AG09319 (cell line): ENCODE measurements around the gene INAFM1.

Source experiments
- DNase-seq: peaks from one replicate; pipeline ENCODE4 v3.0.0-alpha.2; 2010; ENCODE audit warnings: low read depth; ENCODE audit errors: extremely low read depth
- TF ChIP-seq, protein P1 (sequence below): IDR thresholded peaks from 2 replicates; pipeline ENCODE4 v1.5.1; 2011; ENCODE audit warnings: low read depth, mild to moderate bottlenecking, inconsistent platforms, low read length, moderate library complexity

The INAFM1 gene

DNA sequence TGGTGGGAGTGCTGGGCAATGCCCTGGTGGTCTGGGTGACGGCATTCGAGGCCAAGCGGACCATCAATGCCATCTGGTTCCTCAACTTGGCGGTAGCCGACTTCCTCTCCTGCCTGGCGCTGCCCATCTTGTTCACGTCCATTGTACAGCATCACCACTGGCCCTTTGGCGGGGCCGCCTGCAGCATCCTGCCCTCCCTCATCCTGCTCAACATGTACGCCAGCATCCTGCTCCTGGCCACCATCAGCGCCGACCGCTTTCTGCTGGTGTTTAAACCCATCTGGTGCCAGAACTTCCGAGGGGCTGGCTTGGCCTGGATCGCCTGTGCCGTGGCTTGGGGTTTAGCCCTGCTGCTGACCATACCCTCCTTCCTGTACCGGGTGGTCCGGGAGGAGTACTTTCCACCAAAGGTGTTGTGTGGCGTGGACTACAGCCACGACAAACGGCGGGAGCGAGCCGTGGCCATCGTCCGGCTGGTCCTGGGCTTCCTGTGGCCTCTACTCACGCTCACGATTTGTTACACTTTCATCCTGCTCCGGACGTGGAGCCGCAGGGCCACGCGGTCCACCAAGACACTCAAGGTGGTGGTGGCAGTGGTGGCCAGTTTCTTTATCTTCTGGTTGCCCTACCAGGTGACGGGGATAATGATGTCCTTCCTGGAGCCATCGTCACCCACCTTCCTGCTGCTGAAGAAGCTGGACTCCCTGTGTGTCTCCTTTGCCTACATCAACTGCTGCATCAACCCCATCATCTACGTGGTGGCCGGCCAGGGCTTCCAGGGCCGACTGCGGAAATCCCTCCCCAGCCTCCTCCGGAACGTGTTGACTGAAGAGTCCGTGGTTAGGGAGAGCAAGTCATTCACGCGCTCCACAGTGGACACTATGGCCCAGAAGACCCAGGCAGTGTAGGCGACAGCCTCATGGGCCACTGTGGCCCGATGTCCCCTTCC is 45.5 kb downstream of the INAFM1 start:
- no peak for DNase-seq
- TF ChIP-seq, protein P1, sequence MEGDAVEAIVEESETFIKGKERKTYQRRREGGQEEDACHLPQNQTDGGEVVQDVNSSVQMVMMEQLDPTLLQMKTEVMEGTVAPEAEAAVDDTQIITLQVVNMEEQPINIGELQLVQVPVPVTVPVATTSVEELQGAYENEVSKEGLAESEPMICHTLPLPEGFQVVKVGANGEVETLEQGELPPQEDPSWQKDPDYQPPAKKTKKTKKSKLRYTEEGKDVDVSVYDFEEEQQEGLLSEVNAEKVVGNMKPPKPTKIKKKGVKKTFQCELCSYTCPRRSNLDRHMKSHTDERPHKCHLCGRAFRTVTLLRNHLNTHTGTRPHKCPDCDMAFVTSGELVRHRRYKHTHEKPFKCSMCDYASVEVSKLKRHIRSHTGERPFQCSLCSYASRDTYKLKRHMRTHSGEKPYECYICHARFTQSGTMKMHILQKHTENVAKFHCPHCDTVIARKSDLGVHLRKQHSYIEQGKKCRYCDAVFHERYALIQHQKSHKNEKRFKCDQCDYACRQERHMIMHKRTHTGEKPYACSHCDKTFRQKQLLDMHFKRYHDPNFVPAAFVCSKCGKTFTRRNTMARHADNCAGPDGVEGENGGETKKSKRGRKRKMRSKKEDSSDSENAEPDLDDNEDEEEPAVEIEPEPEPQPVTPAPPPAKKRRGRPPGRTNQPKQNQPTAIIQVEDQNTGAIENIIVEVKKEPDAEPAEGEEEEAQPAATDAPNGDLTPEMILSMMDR: no peak

DNA sequence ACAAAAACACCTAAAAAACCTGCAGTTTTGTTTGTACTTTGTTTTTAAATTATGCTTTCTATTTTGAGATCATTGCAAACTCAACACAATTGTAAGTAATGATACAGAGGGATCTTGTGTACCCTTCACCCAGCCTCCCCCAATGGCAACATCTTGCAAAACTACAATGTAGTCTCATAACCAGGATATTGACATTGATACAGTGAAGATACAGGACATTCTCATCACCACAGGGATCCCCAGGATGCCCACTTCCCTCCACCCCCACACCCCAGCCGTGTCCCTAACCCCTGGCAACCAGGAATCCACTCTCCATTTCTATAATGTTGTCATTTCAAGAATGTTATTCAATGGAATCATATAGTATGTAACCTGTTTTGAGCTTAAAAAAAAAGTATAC is 46.9 kb downstream of the INAFM1 start:
- TF ChIP-seq, protein P1: no peak
- DNase-seq: no peak

DNA sequence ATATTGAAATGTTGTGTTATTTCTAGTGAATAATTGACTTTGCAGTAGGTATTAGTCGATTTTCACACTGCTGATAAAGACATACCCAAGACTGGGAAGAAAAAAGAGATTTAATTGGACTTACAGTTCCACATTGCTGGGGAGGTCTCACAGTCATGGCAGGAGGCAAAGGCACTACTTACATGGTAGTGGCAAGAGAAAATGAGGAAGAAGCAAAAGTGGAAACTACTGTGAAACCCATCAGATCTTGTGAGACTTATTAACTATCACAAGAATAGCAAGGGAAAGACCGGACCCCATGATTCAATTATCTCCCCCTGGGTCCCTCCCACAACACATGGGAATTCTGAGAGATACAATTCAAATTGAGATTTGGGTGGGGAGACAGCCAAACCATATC is 47.4 kb downstream of the INAFM1 start:
- no peak for DNase-seq
- TF ChIP-seq, protein P1: no peak

DNA sequence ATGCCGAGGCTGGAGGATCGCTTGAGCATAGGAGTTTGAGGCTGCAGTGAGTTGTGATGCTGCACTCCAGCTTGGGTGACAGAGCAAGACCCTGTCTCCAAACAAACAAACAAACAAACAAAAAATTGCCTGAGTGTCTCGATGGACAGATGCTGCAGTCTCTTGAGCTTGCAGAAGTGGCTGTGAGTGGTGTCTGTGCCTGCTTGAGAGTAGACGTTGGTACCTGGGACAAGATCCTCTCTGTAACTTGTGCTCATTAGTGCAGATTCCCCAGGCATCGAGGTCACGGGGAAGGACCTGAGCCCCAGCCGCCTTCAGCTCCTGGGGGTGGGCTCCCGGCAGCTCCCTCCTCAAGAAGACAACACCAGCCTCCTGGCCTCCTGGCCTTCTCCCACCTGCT is 48.7 kb downstream of the INAFM1 start:
- TF ChIP-seq, protein P1: no peak
- no peak for DNase-seq

DNA sequence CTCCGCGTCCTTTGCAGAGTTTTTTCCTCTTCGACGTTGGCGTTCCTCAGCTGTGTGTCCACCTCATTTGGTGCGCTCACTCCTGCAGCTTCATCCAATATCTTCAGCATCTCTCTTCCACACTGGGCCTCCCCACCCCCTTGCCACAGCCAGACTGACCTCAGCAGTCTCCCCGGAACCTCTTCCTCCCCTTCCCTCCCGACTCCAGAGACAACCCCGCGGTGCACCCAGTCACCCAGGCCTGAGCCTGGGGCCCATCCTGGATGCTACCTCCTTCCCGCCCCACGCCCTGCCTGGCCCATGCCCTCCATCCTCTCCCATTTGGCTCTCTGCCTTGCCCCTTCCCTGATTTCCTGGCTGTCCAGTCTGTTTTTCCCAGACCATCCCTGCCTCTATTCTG is 49.2 kb downstream of the INAFM1 start:
- no peak for DNase-seq
- TF ChIP-seq, protein P1: no peak

DNA sequence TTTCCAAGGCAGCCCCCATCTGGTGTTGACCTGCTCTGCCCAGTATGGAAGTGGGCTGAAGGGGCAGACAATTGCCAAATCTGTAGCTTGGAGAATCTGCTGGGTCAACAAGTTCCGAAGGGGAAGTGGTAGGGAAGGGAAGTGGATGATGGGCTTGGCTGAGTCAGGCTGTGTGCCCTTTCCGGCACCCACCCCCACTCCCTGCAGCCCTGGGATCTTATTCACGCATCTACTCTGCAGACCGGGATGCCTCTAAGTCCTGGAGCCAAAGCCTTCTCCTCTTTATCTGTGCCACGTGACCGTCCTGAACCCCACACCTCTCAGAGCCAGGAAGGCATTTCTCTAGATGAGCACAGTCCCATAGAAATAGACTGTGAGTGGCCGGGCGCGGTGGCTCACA is 49.8 kb downstream of the INAFM1 start:
- TF ChIP-seq, protein P1: no peak
- DNase-seq: no peak
